AG04450 (cell line): Measurements from ENCODE around the gene BCL2L14. TPM values are rescaled to one million over a fixed set of nuclear protein-coding genes. Genes with fewer than 3 reads are reported as not detected.

ENCODE experiments used
- CTCF ChIA-PET: fragments of 300-600, 350-600 bp; formaldehyde crosslinking; extraction: SDS; loops from one replicate; lab custom pipeline; 2022; ENCODE audit warnings: antibody characterized with exemption, inconsistent platforms; lab: Charles Lee
- POLR2A ChIA-PET: fragments of 350-600 bp; formaldehyde crosslinking; extraction: SDS; loops from one replicate; lab custom pipeline; 2021; ENCODE audit warnings: antibody characterized with exemption, inconsistent platforms; lab: Yijun Ruan, JAX
- DNase-seq: peaks from one replicate; pipeline ENCODE4 v3.0.0-alpha.2; 2011; ENCODE audit warnings: low read depth, low spot score
- H3K27ac ChIP-seq: one replicate; pipeline ENCODE4 v1.5.1; 2012; ENCODE audit warnings: low read depth, low read length, control low read depth
- H3K27me3 ChIP-seq: one replicate; pipeline ENCODE4 v1.6.0; 2012; ENCODE audit warnings: low read length; ENCODE audit not compliant: control insufficient read depth, insufficient read depth
- H3K4me3 ChIP-seq: 2 replicates; pipeline ENCODE4 v1.5.1; 2011; ENCODE audit warnings: mild to moderate bottlenecking, low read depth, low read length, control low read depth
- H3K9me3 ChIP-seq: 2 replicates; pipeline ENCODE4 v1.5.1; 2012; ENCODE audit warnings: low read length; ENCODE audit not compliant: control insufficient read depth, insufficient read depth
- CTCF ChIP-seq: IDR thresholded peaks from 2 replicates; pipeline ENCODE4 v1.5.1; 2011; ENCODE audit warnings: low read depth, low read length, control low read depth, inconsistent platforms
- polyA plus RNA-seq: library from polyadenylated mRNA; depleted of rRNA; stranded (reverse); fragments of >200 nt; gene quantifications from 2 replicates; pipeline ENCODE4 v1.2.3, GENCODE V29; 2011

The BCL2L14 gene
- polyA plus RNA-seq, 1 experiment, result not detected

GRCh38 chr12:12123036-12123604 lies 52.4 kb downstream of the BCL2L14 start:
- POLR2A ChIA-PET, result no interaction called here

GRCh38 chr12:12126551-12126950 lies 55.8 kb downstream of the BCL2L14 start:
- H3K9me3 ChIP-seq, result no peaks in the 10 kb centered on the region
- H3K27me3 ChIP-seq, result no peaks in the 10 kb centered on the region
- H3K4me3 ChIP-seq, result no peak overlapping the region
- ChIA-PET CTCF (no interaction called here), POLR2A (no interaction called here)
- H3K27ac ChIP-seq, result no peak overlapping the region
- TF ChIP-seq CTCF, result no peak
- no peak for DNase-seq

More at GRCh38 chr12:12123036-12123604, 52.4 kb downstream of the BCL2L14 start:
- Histone ChIP-seq H3K27ac (no peak overlapping the region), H3K27me3 (no peaks in the 10 kb centered on the region), H3K4me3 (no peak overlapping the region), H3K9me3 (no peaks in the 10 kb centered on the region)
- CTCF ChIA-PET, result no interaction called here
- no peak for DNase-seq
- TF ChIP-seq CTCF, result no peak

- TF ChIP-seq CTCF, result no peak
- no peaks in the 10 kb centered on the region for H3K9me3 ChIP-seq
- no peak overlapping the region for H3K4me3 ChIP-seq
- no peak overlapping the region for H3K27ac ChIP-seq
- H3K27me3 ChIP-seq, result no peaks in the 10 kb centered on the region
- ChIA-PET POLR2A (no interaction called here), CTCF (interaction anchor here (0.5 kb wide), 1 partner anchor 15 kb away, joined by 3 read pairs; no protein-coding TSS in a partner anchor)
- no peak for DNase-seq
These were observed 56.6 kb downstream of the BCL2L14 start for GRCh38 chr12:12127304-12127703.

- TF ChIP-seq CTCF, result no peak
- POLR2A ChIA-PET, result no interaction called here
- CTCF ChIA-PET, result no interaction called here
- no peaks in the 10 kb centered on the region for H3K9me3 ChIP-seq
- no peak overlapping the region for H3K27ac ChIP-seq
- H3K4me3 ChIP-seq, result no peak overlapping the region
- DNase-seq, result no peak
- H3K27me3 ChIP-seq, result no peaks in the 10 kb centered on the region
These were observed 57.9 kb downstream of the BCL2L14 start for GRCh38 chr12:12128670-12129069.

GRCh38 chr12:12133259-12133658 lies 62.5 kb downstream of the BCL2L14 start:
- ChIA-PET POLR2A (interaction anchor here (0.8 kb wide), 1 partner anchor 121 kb away, joined by 3 read pairs; no protein-coding TSS in a partner anchor), CTCF (no interaction called here)
- H3K4me3 ChIP-seq, result no peak overlapping the region
- no peaks in the 10 kb centered on the region for H3K9me3 ChIP-seq
- no peak for DNase-seq
- no peak for TF ChIP-seq CTCF
- no peaks in the 10 kb centered on the region for H3K27me3 ChIP-seq
- no peak overlapping the region for H3K27ac ChIP-seq
